Measurements from ENCODE around the gene ENC1. TPM values are rescaled to one million over a fixed set of nuclear protein-coding genes. Genes with fewer than 3 reads are reported as not detected.

ENC1 gene
- total RNA-seq, 1 donor from 2014 or later: 363 TPM

- Histone ChIP-seq H3K79me2 (ENCODE audit: insufficient read depth, low read length) (peaks cover 35% of the 10 kb centered on the region), H2AFZ (ENCODE audit: low read depth, low read length) (no peak overlapping the region), H3K4me2 (ENCODE audit: low read length) (no peak overlapping the region), H3K27me3 (ENCODE audit: insufficient read depth, low read length) (no peaks in the 10 kb centered on the region), H3K4me3 (ENCODE audit: insufficient read depth, low read depth, low read length) (no peak overlapping the region), H4K20me1 (ENCODE audit: insufficient read depth, low read length) (peaks cover 23% of the 10 kb centered on the region), H3K27ac (ENCODE audit: low read depth, low read length) (peak overlapping the region; percentile 54), H3K9ac (ENCODE audit: low read length) (peak overlapping the region; percentile 10), H3K9me3 (ENCODE audit: insufficient read depth, low read depth, low read length) (no peaks in the 10 kb centered on the region), H3K36me3 (ENCODE audit: insufficient read depth, low read length) (peaks cover 30% of the 10 kb centered on the region), H3K4me1 (ENCODE audit: insufficient read depth, low read length) (peaks cover 81% of the 10 kb centered on the region)
- no peak for DNase-seq (ENCODE audit: low read depth)
- Mint-ChIP-seq H3K9me3 (ENCODE audit: unreplicated experiment) (no peaks in the 10 kb centered on the region), H3K27ac (ENCODE audit: unreplicated experiment) (peak overlapping the region; percentile 68), H3K4me1 (ENCODE audit: low read depth, unreplicated experiment) (peaks cover 87% of the 10 kb centered on the region), H3K36me3 (ENCODE audit: low read depth, unreplicated experiment) (peaks cover 13% of the 10 kb centered on the region), H3K4me3 (ENCODE audit: unreplicated experiment) (peak overlapping the region; percentile 21), H3K27me3 (ENCODE audit: low read depth, unreplicated experiment) (no peaks in the 10 kb centered on the region)
- TF ChIP-seq CTCF (IDR thresholded peaks at IDR 0.05; ENCODE audit: insufficient read depth, low read depth, low read length): no peak
- no peak for TF ChIP-seq EZH2 (IDR thresholded peaks at IDR 0.05; ENCODE audit: insufficient read depth, low read length)
- FAIRE-seq: no peak
Measured at GRCh38 chr5:74626386-74627222, 13.9 kb downstream of the ENC1 start.

- no peak overlapping the region for H3K4me3 ChIP-seq (ENCODE audit: insufficient read depth, low read depth, low read length)
- H3K27me3 Mint-ChIP-seq (ENCODE audit: low read depth, unreplicated experiment): no peaks in the 10 kb centered on the region
- peak overlapping the region; percentile 16 for H3K4me2 ChIP-seq (ENCODE audit: low read length)
- no peaks in the 10 kb centered on the region for H3K27me3 ChIP-seq (ENCODE audit: insufficient read depth, low read length)
- H3K9ac ChIP-seq (ENCODE audit: low read length): peak overlapping the region; percentile 14
- H3K4me1 Mint-ChIP-seq (ENCODE audit: low read depth, unreplicated experiment): peaks cover 84% of the 10 kb centered on the region
- no peak overlapping the region for H2AFZ ChIP-seq (ENCODE audit: low read depth, low read length)
- DNase-seq (ENCODE audit: low read depth) (peak; percentile 92), FAIRE-seq (no peak)
- H3K79me2 ChIP-seq (ENCODE audit: insufficient read depth, low read length): peaks cover 32% of the 10 kb centered on the region
- peaks cover 30% of the 10 kb centered on the region for H3K36me3 ChIP-seq (ENCODE audit: insufficient read depth, low read length)
- peaks cover 17% of the 10 kb centered on the region for H4K20me1 ChIP-seq (ENCODE audit: insufficient read depth, low read length)
- peak overlapping the region; percentile 68 for H3K27ac Mint-ChIP-seq (ENCODE audit: unreplicated experiment)
- no peak overlapping the region for H3K4me3 Mint-ChIP-seq (ENCODE audit: unreplicated experiment)
- peaks cover 73% of the 10 kb centered on the region for H3K4me1 ChIP-seq (ENCODE audit: insufficient read depth, low read length)
- peak; percentile 26 for TF ChIP-seq CTCF (IDR thresholded peaks at IDR 0.05; ENCODE audit: insufficient read depth, low read depth, low read length)
- no peak for TF ChIP-seq EZH2 (IDR thresholded peaks at IDR 0.05; ENCODE audit: insufficient read depth, low read length)
- peak overlapping the region; percentile 54 for H3K27ac ChIP-seq (ENCODE audit: low read depth, low read length)
- no peaks in the 10 kb centered on the region for H3K9me3 ChIP-seq (ENCODE audit: insufficient read depth, low read depth, low read length)
- H3K36me3 Mint-ChIP-seq (ENCODE audit: low read depth, unreplicated experiment): peaks cover 8% of the 10 kb centered on the region
- no peaks in the 10 kb centered on the region for H3K9me3 Mint-ChIP-seq (ENCODE audit: unreplicated experiment)
Measured at GRCh38 chr5:74625742-74626241, 14.7 kb downstream of the ENC1 start.
